SK-N-MC (cell line): Measurements from ENCODE around the gene IFNG.

Experiments used
- EZH2 ChIP-seq: fragments of 200-600 bp; sonication (generic); IDR thresholded peaks from one replicate; pipeline ENCODE4 v1.6.1; 2017; ENCODE audit warnings: antibody characterized with exemption
- FOXP2 ChIP-seq: optimal IDR thresholded peaks from 2 replicates; pipeline ENCODE3; 2011; ENCODE audit warnings: mild to moderate bottlenecking, moderate library complexity; ENCODE audit not compliant: insufficient read depth; ENCODE audit errors: extremely low read length, control extremely low read depth
- POLR2AphosphoS5 ChIP-seq: IDR thresholded peaks from 2 replicates; pipeline ENCODE4 v1.6.1; 2012; ENCODE audit warnings: mild to moderate bottlenecking, low read depth, low read length, borderline replicate concordance

DNA sequence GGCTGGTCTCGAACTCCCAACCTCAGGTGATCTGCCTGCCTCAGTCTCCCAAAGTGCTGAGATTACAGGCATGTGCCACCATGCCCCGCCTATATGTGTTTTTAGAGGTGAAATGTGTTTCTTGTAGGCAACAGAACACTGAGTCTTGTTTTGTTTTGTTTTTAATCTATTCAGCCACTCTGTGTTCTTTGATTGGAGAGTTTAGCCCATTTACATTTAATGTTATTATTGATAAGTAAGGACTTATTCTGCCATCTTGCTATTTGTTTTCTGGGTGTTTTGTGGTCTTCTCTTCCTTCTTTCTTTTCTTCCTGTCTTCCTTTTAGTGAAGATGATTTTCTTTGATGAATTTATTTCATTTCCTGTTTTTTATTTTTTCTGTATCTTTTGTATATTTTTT, 29.6 kb downstream of the IFNG start:
- TF ChIP-seq POLR2AphosphoS5 (no peak), EZH2 (no peak), FOXP2 (no peak)
